ENCODE results near the gene DENND1B.

- TF ChIP-seq CTCF (IDR thresholded peaks at IDR 0.05) (no peak), POLR2A (IDR thresholded peaks at IDR 0.05) (no peak)
These were observed 303.1 kb downstream of the DENND1B start for GRCh38 chr1:197472141-197472540.
